Loucy (cell line): Measurements from ENCODE around the gene ETV3.

Experiments used
- H2AFZ ChIP-seq: fragments of 200-600 bp; sonication (generic); 2 replicates; pipeline ENCODE4 v1.6.0; 2016; ENCODE audit warnings: antibody characterized with exemption, mild to moderate bottlenecking, low read length, moderate library complexity
- H3F3A ChIP-seq: fragments of 200-600 bp; 2 replicates; pipeline ENCODE4 v1.6.0; 2016; ENCODE audit warnings: antibody characterized with exemption, low read depth, mild to moderate bottlenecking
- H3K27me3 ChIP-seq: fragments of 200-600 bp; sonication (generic); 2 replicates; pipeline ENCODE4 v1.6.1; 2014; ENCODE audit warnings: low read length, mild to moderate bottlenecking; ENCODE audit not compliant: insufficient read depth, poor library complexity, severe bottlenecking
- H3K36me3 ChIP-seq: fragments of 200-600 bp; sonication (generic); 2 replicates; pipeline ENCODE4 v1.6.1; 2016; ENCODE audit warnings: low read length; ENCODE audit not compliant: insufficient read depth
- H3K4me1 ChIP-seq: fragments of 200-600 bp; sonication (generic); 2 replicates; pipeline ENCODE4 v1.5.1; 2014; ENCODE audit warnings: low read length, mild to moderate bottlenecking; ENCODE audit not compliant: insufficient read depth, poor library complexity, severe bottlenecking
- H3K4me2 ChIP-seq: fragments of 200-600 bp; sonication (generic); 2 replicates; pipeline ENCODE4 v1.6.0; 2014; ENCODE audit warnings: antibody characterized with exemption, low read length, low read depth, mild to moderate bottlenecking; ENCODE audit not compliant: poor library complexity, severe bottlenecking
- H3K4me3 ChIP-seq: fragments of 200-600 bp; sonication (generic); 2 replicates; pipeline ENCODE4 v1.5.1; 2014; ENCODE audit warnings: low read length, mild to moderate bottlenecking, mixed read lengths; ENCODE audit not compliant: poor library complexity, severe bottlenecking
- H3K79me2 ChIP-seq: fragments of 200-600 bp; sonication (generic); 2 replicates; pipeline ENCODE4 v1.6.1; 2014; ENCODE audit warnings: low read length; ENCODE audit not compliant: insufficient read depth
- H3K9ac ChIP-seq: fragments of 200-600 bp; sonication (generic); 2 replicates; pipeline ENCODE4 v1.6.0; 2014; ENCODE audit warnings: mild to moderate bottlenecking, low read depth, low read length, moderate library complexity; ENCODE audit not compliant: poor library complexity, severe bottlenecking
- H3K9me2 ChIP-seq: fragments of 200-600 bp; sonication (generic); replicated peaks from 2 replicates; pipeline ENCODE4 v1.6.1; 2016; ENCODE audit warnings: low read depth, low read length, mixed read lengths
- H3K9me3 ChIP-seq: fragments of 200-600 bp; sonication (generic); 2 replicates; pipeline ENCODE4 v1.6.1; 2014; ENCODE audit warnings: mild to moderate bottlenecking, antibody characterized with exemption, low read length, low read depth; ENCODE audit not compliant: insufficient read depth
- H4K20me1 ChIP-seq: fragments of 200-600 bp; sonication (generic); 2 replicates; pipeline ENCODE4 v1.6.0; 2014; ENCODE audit warnings: antibody characterized with exemption, low read length, mild to moderate bottlenecking; ENCODE audit not compliant: insufficient read depth, poor library complexity, severe bottlenecking
- CTCF ChIP-seq: fragments of 200-600 bp; sonication (generic); conservative IDR thresholded peaks from 2 replicates; pipeline ENCODE4 v1.5.1; 2014; ENCODE audit warnings: mild to moderate bottlenecking, antibody characterized with exemption, low read length
- EZH2phosphoT487 ChIP-seq: fragments of 200-600 bp; IDR thresholded peaks from 2 replicates; pipeline ENCODE4 v1.6.1; 2018; ENCODE audit warnings: antibody characterized with exemption, mild to moderate bottlenecking, moderate library complexity, borderline replicate concordance

ETV3 gene

GRCh38 chr1:157177733-157178394 is 39.7 kb upstream of the ETV3 start:
- no peak overlapping the region for H3K4me2 ChIP-seq
- no peak overlapping the region for H3K4me3 ChIP-seq
- no peaks in the 10 kb centered on the region for H3K27me3 ChIP-seq
- H2AFZ ChIP-seq, result no peak overlapping the region
- H3F3A ChIP-seq, result no peaks in the 10 kb centered on the region
- no peaks in the 10 kb centered on the region for H3K79me2 ChIP-seq
- no peaks in the 10 kb centered on the region for H3K9me3 ChIP-seq
- peaks cover 4% of the 10 kb centered on the region for H3K4me1 ChIP-seq
- no peaks in the 10 kb centered on the region for H3K9me2 ChIP-seq
- TF ChIP-seq CTCF, result no peak
- TF ChIP-seq EZH2phosphoT487, result no peak
- H3K36me3 ChIP-seq, result no peaks in the 10 kb centered on the region
- no peak overlapping the region for H3K9ac ChIP-seq
- no peaks in the 10 kb centered on the region for H4K20me1 ChIP-seq

DNA sequence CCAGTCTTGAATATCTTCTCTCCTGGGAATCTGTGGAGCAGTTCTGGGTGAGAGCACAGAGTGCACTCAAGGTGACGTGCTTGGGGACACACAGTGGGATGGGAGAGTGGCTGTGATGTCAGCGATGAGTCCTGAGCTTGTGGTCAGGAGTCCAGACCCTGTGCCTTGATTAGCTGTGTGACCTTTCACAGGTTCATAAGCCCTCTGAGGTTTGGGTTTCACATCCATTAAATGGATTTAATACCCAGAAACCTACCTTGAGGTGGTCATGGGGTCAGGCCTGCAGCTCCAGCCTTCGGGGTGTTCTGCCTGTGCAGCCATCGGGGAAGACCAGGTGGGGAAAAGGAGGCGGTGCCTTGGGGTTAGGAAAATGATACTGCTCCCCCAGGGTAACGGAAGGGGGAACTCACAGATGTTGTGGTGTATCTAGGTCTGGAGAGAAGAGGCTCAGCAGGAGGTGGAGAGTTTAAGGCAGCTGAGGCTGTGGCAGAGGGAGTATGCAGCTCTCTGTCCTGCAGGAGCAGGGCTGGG is 38.5 kb upstream of the ETV3 start:
- Histone ChIP-seq H4K20me1 (no peaks in the 10 kb centered on the region), H3K27me3 (no peaks in the 10 kb centered on the region), H3K36me3 (no peaks in the 10 kb centered on the region), H2AFZ (no peak overlapping the region), H3K9me2 (no peaks in the 10 kb centered on the region), H3K4me2 (no peak overlapping the region), H3K4me3 (no peak overlapping the region), H3K9ac (no peak overlapping the region), H3K79me2 (no peaks in the 10 kb centered on the region), H3K9me3 (no peaks in the 10 kb centered on the region), H3F3A (no peaks in the 10 kb centered on the region), H3K4me1 (no peaks in the 10 kb centered on the region)
- TF ChIP-seq EZH2phosphoT487, result no peak
- no peak for TF ChIP-seq CTCF

DNA sequence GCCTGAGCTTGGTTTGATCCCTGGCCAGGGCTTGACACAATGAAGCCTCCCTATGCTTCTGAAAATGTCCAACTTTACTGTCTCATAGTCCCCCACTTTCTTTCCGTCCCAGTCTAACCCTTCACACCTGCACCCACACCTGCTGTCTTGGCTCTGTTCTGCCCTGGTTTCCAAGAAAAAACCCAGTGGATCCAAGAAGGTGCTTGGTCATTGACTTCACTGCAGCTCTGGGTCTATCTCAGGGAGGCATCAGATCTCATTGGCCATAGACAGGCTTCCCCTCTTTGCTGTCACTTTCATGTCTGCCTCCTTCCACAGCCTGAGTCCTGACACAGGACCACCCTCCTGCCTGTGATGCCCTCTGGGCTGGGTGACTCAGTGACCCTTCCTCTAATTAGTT is 37.8 kb upstream of the ETV3 start:
- Histone ChIP-seq H3K9me3 (no peaks in the 10 kb centered on the region), H4K20me1 (no peaks in the 10 kb centered on the region), H3K4me2 (no peak overlapping the region), H3K79me2 (no peaks in the 10 kb centered on the region), H3K4me1 (no peaks in the 10 kb centered on the region), H3K4me3 (no peak overlapping the region), H3K9ac (no peak overlapping the region), H3F3A (no peaks in the 10 kb centered on the region), H3K9me2 (no peaks in the 10 kb centered on the region), H3K27me3 (no peaks in the 10 kb centered on the region), H2AFZ (no peak overlapping the region), H3K36me3 (no peaks in the 10 kb centered on the region)
- TF ChIP-seq EZH2phosphoT487 (no peak), CTCF (no peak)
